HepG2 (cell line): ENCODE data around the gene UQCR10. TPM values are rescaled to one million over a fixed set of nuclear protein-coding genes. Genes with fewer than 3 reads are reported as not detected.

Experiments
- FIP1L1 ChIP-seq: fragments of 200-400 bp; formaldehyde crosslinking; IDR thresholded peaks from 2 replicates; pipeline ENCODE4 v1.6.1; 2018; ENCODE audit warnings: low read depth, mild to moderate bottlenecking, low read length, moderate library complexity, borderline replicate concordance; ENCODE audit not compliant: insufficient read depth
- KDM2A ChIP-seq: sonication (generic); formaldehyde crosslinking; IDR thresholded peaks from 2 replicates; pipeline ENCODE4 v1.4.0; 2020; ENCODE audit warnings: low read depth, missing genetic modification reagents, borderline replicate concordance
- SOX13 ChIP-seq, 3 experiments: fragments of 450-650 bp in 1 of 3; sonication (generic) in 1 of 3; formaldehyde crosslinking in 1 of 3; IDR thresholded peaks in 2 of 3; conservative IDR thresholded peaks in 1 of 3; 2 replicates each; pipeline versions ENCODE4 v1.5.0 to v1.6.1; 2016 to 2020; ENCODE audit warnings: antibody characterized with exemption in 1 of 3, mild to moderate bottlenecking in 1 of 3, missing compliant biosample characterization in 1 of 3, missing genetic modification reagents in 1 of 3, moderate library complexity in 1 of 3
- TBL1XR1 ChIP-seq: fragments of 150-350 bp; IDR thresholded peaks from 2 replicates; pipeline ENCODE4 v1.6.1; 2014; ENCODE audit warnings: borderline replicate concordance, low read length; ENCODE audit not compliant: partially characterized antibody
- ZBTB38 ChIP-seq: sonication (generic); formaldehyde crosslinking; IDR thresholded peaks from 2 replicates; pipeline ENCODE4 v1.5.1; 2020; ENCODE audit warnings: mild to moderate bottlenecking, missing genetic modification reagents
- ZC3H13 ChIP-seq: sonication (generic); formaldehyde crosslinking; IDR thresholded peaks from 2 replicates; pipeline ENCODE4 v1.8.1; 2023; ENCODE audit warnings: mild to moderate bottlenecking, missing genetic modification reagents, moderate library complexity
- ZFP37 ChIP-seq: sonication (generic); formaldehyde crosslinking; IDR thresholded peaks from 2 replicates; pipeline ENCODE4 v1.4.0; 2020; ENCODE audit warnings: missing genetic modification reagents, borderline replicate concordance
- ZNF124 ChIP-seq: sonication (generic); formaldehyde crosslinking; IDR thresholded peaks from 2 replicates; pipeline ENCODE4 v1.4.0; 2020; ENCODE audit warnings: missing genetic modification reagents
- ZNF451 ChIP-seq: sonication (generic); formaldehyde crosslinking; IDR thresholded peaks from 2 replicates; pipeline ENCODE4 v1.5.0; 2020; ENCODE audit warnings: mild to moderate bottlenecking, missing genetic modification reagents
- ZNF558 ChIP-seq: sonication (generic); formaldehyde crosslinking; IDR thresholded peaks from 2 replicates; pipeline ENCODE4 v1.9.0; 2022; ENCODE audit warnings: mild to moderate bottlenecking, missing genetic modification reagents, borderline replicate concordance
- ZSCAN30 ChIP-seq: sonication (generic); formaldehyde crosslinking; IDR thresholded peaks from 2 replicates; pipeline ENCODE4 v1.5.0; 2020; ENCODE audit warnings: mild to moderate bottlenecking, missing genetic modification reagents
- polyA plus RNA-seq, 8 experiments: library from polyadenylated mRNA; depleted of rRNA in 3 of 8; stranded (reverse) in 7 of 8; unstranded in 1 of 8; fragments of >200 nt; fragmentation: Illumina TruSeq in 4 of 8; extraction: Trizol in 4 of 8; gene quantifications; 2 replicates each; pipeline versions ENCODE4 v1.2.1 to v1.2.3, GENCODE V29; 2011 to 2016; ENCODE audit warnings: low read depth in 4 of 8, missing spikeins in 1 of 8, mixed read lengths in 1 of 8; ENCODE audit not compliant: insufficient read depth in 1 of 8
- total RNA-seq, 5 experiments: library from RNA; depleted of rRNA; stranded (reverse); fragments of >200 nt; fragmentation: Illumina TruSeq; extraction: Trizol; gene quantifications; 2 replicates each; pipeline ENCODE4 v1.2.3, GENCODE V29; 2016; ENCODE audit warnings: low read depth in 1 of 5
- TF ChIP-seq, protein P1 (sequence below): sonication (generic); formaldehyde crosslinking; IDR thresholded peaks from 2 replicates; pipeline ENCODE4 v1.8.1; 2023; ENCODE audit warnings: mild to moderate bottlenecking, inconsistent platforms, moderate library complexity, missing genetic modification reagents, borderline replicate concordance
- TF ChIP-seq, protein P2 (sequence below): sonication (generic); formaldehyde crosslinking; IDR thresholded peaks from 2 replicates; pipeline ENCODE4 v1.8.1; 2023; ENCODE audit warnings: missing genetic modification reagents, inconsistent platforms, borderline replicate concordance
- TF ChIP-seq, protein P3 (sequence below): sonication (generic); formaldehyde crosslinking; IDR thresholded peaks from 2 replicates; pipeline ENCODE4 v1.5.0; 2020; ENCODE audit warnings: missing genetic modification reagents, mild to moderate bottlenecking, borderline replicate concordance
- TF ChIP-seq, protein P4 (sequence below): sonication (generic); formaldehyde crosslinking; IDR thresholded peaks from 2 replicates; pipeline ENCODE4 v1.5.0; 2020; ENCODE audit warnings: mild to moderate bottlenecking, missing genetic modification reagents
- TF ChIP-seq, protein P5 (sequence below): sonication (generic); formaldehyde crosslinking; IDR thresholded peaks from 2 replicates; pipeline ENCODE4 v1.4.0; 2020; ENCODE audit warnings: missing genetic modification reagents, borderline replicate concordance

UQCR10 gene
- total and polyA plus RNA-seq, 2 of the 13 experiments (the other 11 are each of a cell fraction or from before 2014, with no cell fraction given): 225 to 232 TPM

DNA sequence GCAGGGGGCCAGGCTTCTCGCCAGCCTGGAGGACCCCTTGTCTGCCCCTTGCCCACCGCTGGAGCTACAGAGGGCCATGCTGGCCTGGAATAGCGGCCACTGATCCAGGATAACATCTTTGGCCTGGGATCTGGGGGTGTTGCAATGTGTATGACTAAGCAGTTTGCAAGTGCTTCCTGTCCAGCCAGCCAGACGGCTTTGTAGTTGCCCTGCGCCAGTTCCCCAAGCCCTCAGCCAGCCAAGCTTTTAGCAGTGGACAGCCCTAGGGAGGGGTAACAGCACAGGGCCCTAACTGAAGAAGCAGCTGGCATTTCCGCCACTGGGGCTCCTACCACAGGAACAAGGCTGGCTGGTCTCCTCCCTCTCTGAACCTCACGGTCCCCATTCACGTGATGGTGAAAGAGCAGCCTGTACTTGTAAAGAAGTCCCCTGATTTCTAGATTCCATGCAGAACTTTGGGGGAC, 32.1 kb downstream of the UQCR10 start (continued):
- TF ChIP-seq, protein P1, sequence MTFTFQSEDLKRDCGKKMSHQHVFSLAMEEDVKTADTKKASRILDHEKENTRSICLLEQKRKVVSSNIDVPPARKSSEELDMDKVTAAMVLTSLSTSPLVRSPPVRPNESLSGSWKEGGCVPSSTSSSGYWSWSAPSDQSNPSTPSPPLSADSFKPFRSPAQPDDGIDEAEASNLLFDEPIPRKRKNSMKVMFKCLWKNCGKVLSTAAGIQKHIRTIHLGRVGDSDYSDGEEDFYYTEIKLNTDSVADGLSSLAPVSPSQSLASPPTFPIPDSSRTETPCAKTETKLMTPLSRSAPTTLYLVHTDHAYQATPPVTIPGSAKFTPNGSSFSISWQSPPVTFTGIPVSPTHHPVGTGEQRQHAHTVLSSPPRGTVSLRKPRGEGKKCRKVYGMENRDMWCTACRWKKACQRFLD (CRISPR knock-in tag): no peak
- TF ChIP-seq, protein P2, sequence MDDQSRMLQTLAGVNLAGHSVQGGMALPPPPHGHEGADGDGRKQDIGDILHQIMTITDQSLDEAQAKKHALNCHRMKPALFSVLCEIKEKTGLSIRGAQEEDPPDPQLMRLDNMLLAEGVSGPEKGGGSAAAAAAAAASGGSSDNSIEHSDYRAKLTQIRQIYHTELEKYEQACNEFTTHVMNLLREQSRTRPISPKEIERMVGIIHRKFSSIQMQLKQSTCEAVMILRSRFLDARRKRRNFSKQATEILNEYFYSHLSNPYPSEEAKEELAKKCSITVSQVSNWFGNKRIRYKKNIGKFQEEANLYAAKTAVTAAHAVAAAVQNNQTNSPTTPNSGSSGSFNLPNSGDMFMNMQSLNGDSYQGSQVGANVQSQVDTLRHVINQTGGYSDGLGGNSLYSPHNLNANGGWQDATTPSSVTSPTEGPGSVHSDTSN: no peak
- no peak for TF ChIP-seq ZFP37 (CRISPR knock-in tag)
- TF ChIP-seq ZSCAN30 (CRISPR knock-in tag): no peak
- TF ChIP-seq, protein P3, sequence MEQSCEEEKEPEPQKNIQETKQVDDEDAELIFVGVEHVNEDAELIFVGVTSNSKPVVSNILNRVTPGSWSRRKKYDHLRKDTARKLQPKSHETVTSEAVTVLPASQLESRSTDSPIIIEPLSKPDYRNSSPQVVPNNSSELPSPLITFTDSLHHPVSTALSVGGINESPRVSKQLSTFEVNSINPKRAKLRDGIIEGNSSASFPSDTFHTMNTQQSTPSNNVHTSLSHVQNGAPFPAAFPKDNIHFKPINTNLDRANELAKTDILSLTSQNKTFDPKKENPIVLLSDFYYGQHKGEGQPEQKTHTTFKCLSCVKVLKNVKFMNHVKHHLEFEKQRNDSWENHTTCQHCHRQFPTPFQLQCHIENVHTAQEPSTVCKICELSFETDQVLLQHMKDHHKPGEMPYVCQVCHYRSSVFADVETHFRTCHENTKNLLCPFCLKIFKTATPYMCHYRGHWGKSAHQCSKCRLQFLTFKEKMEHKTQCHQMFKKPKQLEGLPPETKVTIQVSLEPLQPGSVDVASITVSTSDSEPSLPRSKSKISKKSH (CRISPR knock-in tag): no peak
- no peak for TF ChIP-seq FIP1L1
- TF ChIP-seq KDM2A (CRISPR knock-in tag): peak; percentile 41; the same call in 1 of the 2 replicates
- peak; percentile 92 for TF ChIP-seq ZBTB38 (CRISPR knock-in tag)
- TF ChIP-seq ZC3H13 (CRISPR knock-in tag): no peak; the same call in 1 of the 2 replicates
- TF ChIP-seq ZNF124 (CRISPR knock-in tag): 0 out of 2 replicates have a peak, but pooled peaks have one; percentile 18
- TF ChIP-seq SOX13 (IDR thresholded peaks at IDR 0.05): no peak
- TF ChIP-seq SOX13 (CRISPR knock-in tag; conservative IDR thresholded peaks at IDR 0.05 in 1 of 2, IDR thresholded peaks at IDR 0.05 in 1 of 2): peak in 1 of 2 experiments; percentile 25; a peak in 1 of 4 replicates
- TF ChIP-seq ZNF558 (CRISPR knock-in tag): no peak
- no peak for TF ChIP-seq TBL1XR1
- TF ChIP-seq, protein P4, sequence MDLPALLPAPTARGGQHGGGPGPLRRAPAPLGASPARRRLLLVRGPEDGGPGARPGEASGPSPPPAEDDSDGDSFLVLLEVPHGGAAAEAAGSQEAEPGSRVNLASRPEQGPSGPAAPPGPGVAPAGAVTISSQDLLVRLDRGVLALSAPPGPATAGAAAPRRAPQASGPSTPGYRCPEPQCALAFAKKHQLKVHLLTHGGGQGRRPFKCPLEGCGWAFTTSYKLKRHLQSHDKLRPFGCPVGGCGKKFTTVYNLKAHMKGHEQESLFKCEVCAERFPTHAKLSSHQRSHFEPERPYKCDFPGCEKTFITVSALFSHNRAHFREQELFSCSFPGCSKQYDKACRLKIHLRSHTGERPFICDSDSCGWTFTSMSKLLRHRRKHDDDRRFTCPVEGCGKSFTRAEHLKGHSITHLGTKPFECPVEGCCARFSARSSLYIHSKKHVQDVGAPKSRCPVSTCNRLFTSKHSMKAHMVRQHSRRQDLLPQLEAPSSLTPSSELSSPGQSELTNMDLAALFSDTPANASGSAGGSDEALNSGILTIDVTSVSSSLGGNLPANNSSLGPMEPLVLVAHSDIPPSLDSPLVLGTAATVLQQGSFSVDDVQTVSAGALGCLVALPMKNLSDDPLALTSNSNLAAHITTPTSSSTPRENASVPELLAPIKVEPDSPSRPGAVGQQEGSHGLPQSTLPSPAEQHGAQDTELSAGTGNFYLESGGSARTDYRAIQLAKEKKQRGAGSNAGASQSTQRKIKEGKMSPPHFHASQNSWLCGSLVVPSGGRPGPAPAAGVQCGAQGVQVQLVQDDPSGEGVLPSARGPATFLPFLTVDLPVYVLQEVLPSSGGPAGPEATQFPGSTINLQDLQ (CRISPR knock-in tag): no peak
- no peak for TF ChIP-seq ZNF451 (CRISPR knock-in tag)
- TF ChIP-seq, protein P5, sequence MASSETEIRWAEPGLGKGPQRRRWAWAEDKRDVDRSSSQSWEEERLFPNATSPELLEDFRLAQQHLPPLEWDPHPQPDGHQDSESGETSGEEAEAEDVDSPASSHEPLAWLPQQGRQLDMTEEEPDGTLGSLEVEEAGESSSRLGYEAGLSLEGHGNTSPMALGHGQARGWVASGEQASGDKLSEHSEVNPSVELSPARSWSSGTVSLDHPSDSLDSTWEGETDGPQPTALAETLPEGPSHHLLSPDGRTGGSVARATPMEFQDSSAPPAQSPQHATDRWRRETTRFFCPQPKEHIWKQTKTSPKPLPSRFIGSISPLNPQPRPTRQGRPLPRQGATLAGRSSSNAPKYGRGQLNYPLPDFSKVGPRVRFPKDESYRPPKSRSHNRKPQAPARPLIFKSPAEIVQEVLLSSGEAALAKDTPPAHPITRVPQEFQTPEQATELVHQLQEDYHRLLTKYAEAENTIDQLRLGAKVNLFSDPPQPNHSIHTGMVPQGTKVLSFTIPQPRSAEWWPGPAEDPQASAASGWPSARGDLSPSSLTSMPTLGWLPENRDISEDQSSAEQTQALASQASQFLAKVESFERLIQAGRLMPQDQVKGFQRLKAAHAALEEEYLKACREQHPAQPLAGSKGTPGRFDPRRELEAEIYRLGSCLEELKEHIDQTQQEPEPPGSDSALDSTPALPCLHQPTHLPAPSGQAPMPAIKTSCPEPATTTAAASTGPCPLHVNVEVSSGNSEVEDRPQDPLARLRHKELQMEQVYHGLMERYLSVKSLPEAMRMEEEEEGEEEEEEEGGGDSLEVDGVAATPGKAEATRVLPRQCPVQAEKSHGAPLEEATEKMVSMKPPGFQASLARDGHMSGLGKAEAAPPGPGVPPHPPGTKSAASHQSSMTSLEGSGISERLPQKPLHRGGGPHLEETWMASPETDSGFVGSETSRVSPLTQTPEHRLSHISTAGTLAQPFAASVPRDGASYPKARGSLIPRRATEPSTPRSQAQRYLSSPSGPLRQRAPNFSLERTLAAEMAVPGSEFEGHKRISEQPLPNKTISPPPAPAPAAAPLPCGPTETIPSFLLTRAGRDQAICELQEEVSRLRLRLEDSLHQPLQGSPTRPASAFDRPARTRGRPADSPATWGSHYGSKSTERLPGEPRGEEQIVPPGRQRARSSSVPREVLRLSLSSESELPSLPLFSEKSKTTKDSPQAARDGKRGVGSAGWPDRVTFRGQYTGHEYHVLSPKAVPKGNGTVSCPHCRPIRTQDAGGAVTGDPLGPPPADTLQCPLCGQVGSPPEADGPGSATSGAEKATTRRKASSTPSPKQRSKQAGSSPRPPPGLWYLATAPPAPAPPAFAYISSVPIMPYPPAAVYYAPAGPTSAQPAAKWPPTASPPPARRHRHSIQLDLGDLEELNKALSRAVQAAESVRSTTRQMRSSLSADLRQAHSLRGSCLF (CRISPR knock-in tag): no peak
